ENCODE data around the gene EMC10. TPM values are rescaled to one million over a fixed set of nuclear protein-coding genes. Genes with fewer than 3 reads are reported as not detected.
"Not testable (repeated sequence)": the region's sequence is repeated elsewhere in the genome, so short reads cannot be mapped to it uniquely, and the experiment has no call there.

EMC10 gene
- total RNA-seq, 2 donors from 2014 or later, result 26.6 to 33.9 TPM

- Mint-ChIP-seq H3K4me1 (ENCODE audit: low read depth) (no peaks in the 10 kb centered on the region), H3K4me3 (no peak overlapping the region), H3K27me3 (ENCODE audit: low read depth) (peaks cover 25% of the 10 kb centered on the region), H3K9me3 (no peaks in the 10 kb centered on the region), H3K27ac (no peak overlapping the region), H3K36me3 (ENCODE audit: insufficient read depth in 2 of 2) (no peaks in the 10 kb centered on the region)
- no peak for DNase-seq
- ATAC-seq (replicated peaks in 1 of 2), result no peak
Measured at GRCh38 chr19:50437862-50438449, 38.4 kb upstream of the EMC10 start.

- not testable (repeated sequence) for H3K4me3 Mint-ChIP-seq; ATAC-seq (replicated peaks in 1 of 2); H3K9me3 Mint-ChIP-seq; H3K36me3 Mint-ChIP-seq (ENCODE audit: insufficient read depth in 2 of 2); H3K4me1 Mint-ChIP-seq (ENCODE audit: low read depth); DNase-seq; H3K27ac Mint-ChIP-seq
- peaks cover 23% of the 10 kb centered on the region for H3K27me3 Mint-ChIP-seq (ENCODE audit: low read depth)
Measured at GRCh38 chr19:50439130-50439529, 37.2 kb upstream of the EMC10 start.

- Mint-ChIP-seq H3K4me1 (ENCODE audit: low read depth) (no peaks in the 10 kb centered on the region), H3K9me3 (peaks cover 0 to 2% of the 10 kb centered on the region in 2 donors)
- ATAC-seq (replicated peaks in 1 of 2), result no peak
Measured at GRCh38 chr19:50444059-50444458, 32.2 kb upstream of the EMC10 start.

GRCh38 chr19:50447053-50447452, 29.3 kb upstream of the EMC10 start:
- Mint-ChIP-seq H3K27ac (no peak overlapping the region), H3K36me3 (ENCODE audit: insufficient read depth in 2 of 2) (no peaks in the 10 kb centered on the region), H3K9me3 (peaks cover 0 to 2% of the 10 kb centered on the region in 2 donors), H3K4me1 (ENCODE audit: low read depth) (no peaks in the 10 kb centered on the region), H3K4me3 (no peak overlapping the region), H3K27me3 (ENCODE audit: low read depth) (peaks cover 18% of the 10 kb centered on the region)
- ATAC-seq (replicated peaks in 1 of 2) (no peak), DNase-seq (no peak)

More at GRCh38 chr19:50444059-50444458, 32.2 kb upstream of the EMC10 start:
- H3K36me3 Mint-ChIP-seq (ENCODE audit: insufficient read depth in 2 of 2), result no peaks in the 10 kb centered on the region
- no peak for DNase-seq
- no peak overlapping the region for H3K4me3 Mint-ChIP-seq
- H3K27me3 Mint-ChIP-seq (ENCODE audit: low read depth), result peaks cover 10% of the 10 kb centered on the region
- H3K27ac Mint-ChIP-seq, result no peak overlapping the region

- peaks cover 0 to 2% of the 10 kb centered on the region in 2 donors for H3K9me3 Mint-ChIP-seq
- DNase-seq (no peak), ATAC-seq (replicated peaks in 1 of 2) (no peak)
- peaks cover 18% of the 10 kb centered on the region for H3K27me3 Mint-ChIP-seq (ENCODE audit: low read depth)
- H3K4me1 Mint-ChIP-seq (ENCODE audit: low read depth), result no peaks in the 10 kb centered on the region
- H3K4me3 Mint-ChIP-seq, result no peak overlapping the region
- H3K36me3 Mint-ChIP-seq (ENCODE audit: insufficient read depth in 2 of 2), result no peaks in the 10 kb centered on the region
- H3K27ac Mint-ChIP-seq, result no peak overlapping the region
Measured at GRCh38 chr19:50447750-50448149, 28.6 kb upstream of the EMC10 start.

- Mint-ChIP-seq H3K4me3 (no peak overlapping the region), H3K27ac (no peak overlapping the region), H3K27me3 (ENCODE audit: low read depth) (peaks cover 10% of the 10 kb centered on the region), H3K4me1 (ENCODE audit: low read depth) (no peaks in the 10 kb centered on the region), H3K9me3 (peaks cover 0 to 2% of the 10 kb centered on the region in 2 donors), H3K36me3 (ENCODE audit: insufficient read depth in 2 of 2) (no peaks in the 10 kb centered on the region)
- ATAC-seq (replicated peaks in 1 of 2) (no peak), DNase-seq (no peak)
Measured at GRCh38 chr19:50449236-50449899, 26.9 kb upstream of the EMC10 start.

- Mint-ChIP-seq H3K9me3 (peaks cover 0 to 2% of the 10 kb centered on the region in 2 donors), H3K4me3 (no peak overlapping the region), H3K36me3 (ENCODE audit: insufficient read depth in 2 of 2) (no peaks in the 10 kb centered on the region), H3K27ac (no peak overlapping the region), H3K4me1 (ENCODE audit: low read depth) (no peaks in the 10 kb centered on the region), H3K27me3 (ENCODE audit: low read depth) (peaks cover 8% of the 10 kb centered on the region)
- DNase-seq (no peak), ATAC-seq (replicated peaks in 1 of 2) (no peak)
Measured at GRCh38 chr19:50450369-50451222, 25.7 kb upstream of the EMC10 start.

GRCh38 chr19:50451223-50451534, 25.1 kb upstream of the EMC10 start:
- Mint-ChIP-seq H3K4me1 (ENCODE audit: low read depth) (no peaks in the 10 kb centered on the region), H3K4me3 (no peak overlapping the region), H3K36me3 (ENCODE audit: insufficient read depth in 2 of 2) (no peaks in the 10 kb centered on the region), H3K9me3 (peaks cover 0 to 2% of the 10 kb centered on the region in 2 donors), H3K27ac (no peak overlapping the region), H3K27me3 (ENCODE audit: low read depth) (peaks cover 8% of the 10 kb centered on the region)
- no peak for DNase-seq
- ATAC-seq (replicated peaks in 1 of 2), result no peak

GRCh38 chr19:50453243-50453642, 23.1 kb upstream of the EMC10 start:
- H3K36me3 Mint-ChIP-seq (ENCODE audit: insufficient read depth in 2 of 2), result no peaks in the 10 kb centered on the region
- no peak for ATAC-seq (replicated peaks in 1 of 2)
- no peak for DNase-seq
- H3K27ac Mint-ChIP-seq, result no peak overlapping the region
- no peaks in the 10 kb centered on the region for H3K4me1 Mint-ChIP-seq (ENCODE audit: low read depth)
- peaks cover 21% of the 10 kb centered on the region for H3K27me3 Mint-ChIP-seq (ENCODE audit: low read depth)
- H3K4me3 Mint-ChIP-seq, result no peak overlapping the region
- no peaks in the 10 kb centered on the region for H3K9me3 Mint-ChIP-seq

- Mint-ChIP-seq H3K36me3 (ENCODE audit: insufficient read depth in 2 of 2) (no peaks in the 10 kb centered on the region), H3K4me1 (ENCODE audit: low read depth) (peaks cover 13% of the 10 kb centered on the region), H3K4me3 (no peak overlapping the region), H3K27ac (peak overlapping the region; percentile 14), H3K9me3 (no peaks in the 10 kb centered on the region), H3K27me3 (ENCODE audit: low read depth) (peaks cover 17% of the 10 kb centered on the region)
- no peak for ATAC-seq (replicated peaks in 1 of 2)
- DNase-seq, result no peak
Measured at GRCh38 chr19:50455992-50456391, 20.3 kb upstream of the EMC10 start.

GRCh38 chr19:50457300-50457699, 19.0 kb upstream of the EMC10 start:
- DNase-seq (no peak), ATAC-seq (replicated peaks in 1 of 2) (no peak)
- Mint-ChIP-seq H3K4me1 (ENCODE audit: low read depth) (peaks cover 19% of the 10 kb centered on the region), H3K27ac (no peak overlapping the region), H3K36me3 (ENCODE audit: insufficient read depth in 2 of 2) (no peaks in the 10 kb centered on the region), H3K4me3 (no peak overlapping the region), H3K27me3 (ENCODE audit: low read depth) (peaks cover 17% of the 10 kb centered on the region), H3K9me3 (no peaks in the 10 kb centered on the region)

- Mint-ChIP-seq H3K27me3 (ENCODE audit: low read depth) (peaks cover 17% of the 10 kb centered on the region), H3K9me3 (no peaks in the 10 kb centered on the region), H3K27ac (no peak overlapping the region), H3K36me3 (ENCODE audit: insufficient read depth in 2 of 2) (no peaks in the 10 kb centered on the region), H3K4me3 (peak overlapping the region in 1 of 2 donors; percentile 34), H3K4me1 (ENCODE audit: low read depth) (peaks cover 19% of the 10 kb centered on the region)
- DNase-seq (no peak), ATAC-seq (replicated peaks in 1 of 2) (no peak)
Measured at GRCh38 chr19:50458396-50459066, 17.8 kb upstream of the EMC10 start.

- Mint-ChIP-seq H3K36me3 (ENCODE audit: insufficient read depth in 2 of 2) (no peaks in the 10 kb centered on the region), H3K27me3 (ENCODE audit: low read depth) (peaks cover 17% of the 10 kb centered on the region), H3K4me1 (ENCODE audit: low read depth) (peaks cover 19% of the 10 kb centered on the region), H3K4me3 (no peak overlapping the region), H3K27ac (no peak overlapping the region), H3K9me3 (no peaks in the 10 kb centered on the region)
- ATAC-seq (replicated peaks in 1 of 2), result no peak
- no peak for DNase-seq
Measured at GRCh38 chr19:50459067-50459456, 17.2 kb upstream of the EMC10 start.

Data from activated T-cell treated with anti-CD3 and anti-CD28 coated beads, Interleukin-2, amount 50 U/mL, for 72 hours (primary cell).